ENCODE data around the gene SYNJ1.

Gene SYNJ1

GRCh38 chr21:32713726-32714125 is 14.1 kb downstream of the SYNJ1 start:
- no peak for TF ChIP-seq TAF1 (IDR thresholded peaks at IDR 0.05; ENCODE audit: borderline replicate concordance, insufficient read depth, low read length)
- TF ChIP-seq POLR2AphosphoS5 (IDR thresholded peaks at IDR 0.05; ENCODE audit: low read depth, low read length) = no peak
- no peak for TF ChIP-seq SIN3A (IDR thresholded peaks at IDR 0.05; ENCODE audit: borderline replicate concordance, insufficient read depth, low read length)
- no peak for TF ChIP-seq FOXP2 (optimal IDR thresholded peaks at IDR 0.05; ENCODE audit: borderline replicate concordance, extremely low read depth, extremely low read length, insufficient read depth)

GRCh38 chr21:32712641-32713040 is 15.2 kb downstream of the SYNJ1 start:
- TF ChIP-seq SIN3A (IDR thresholded peaks at IDR 0.05; ENCODE audit: borderline replicate concordance, insufficient read depth, low read length) (no peak), FOXP2 (optimal IDR thresholded peaks at IDR 0.05; ENCODE audit: borderline replicate concordance, extremely low read depth, extremely low read length, insufficient read depth) (no peak), TAF1 (IDR thresholded peaks at IDR 0.05; ENCODE audit: borderline replicate concordance, insufficient read depth, low read length) (no peak), REST (IDR thresholded peaks at IDR 0.05; ENCODE audit: insufficient read depth in 1 of 2, low read depth in 2 of 2, low read length in 2 of 2) (no peak), POLR2AphosphoS5 (IDR thresholded peaks at IDR 0.05; ENCODE audit: low read depth, low read length) (no peak)

- no peak for TF ChIP-seq FOXP2 (optimal IDR thresholded peaks at IDR 0.05; ENCODE audit: borderline replicate concordance, extremely low read depth, extremely low read length, insufficient read depth)
- TF ChIP-seq SIN3A (IDR thresholded peaks at IDR 0.05; ENCODE audit: borderline replicate concordance, insufficient read depth, low read length) = no peak
- TF ChIP-seq TAF1 (IDR thresholded peaks at IDR 0.05; ENCODE audit: borderline replicate concordance, insufficient read depth, low read length) = no peak
- TF ChIP-seq POLR2AphosphoS5 (IDR thresholded peaks at IDR 0.05; ENCODE audit: low read depth, low read length) = no peak
Observed at GRCh38 chr21:32712043-32712442, 15.8 kb downstream of the SYNJ1 start.

- TF ChIP-seq REST (IDR thresholded peaks at IDR 0.05; ENCODE audit: insufficient read depth in 1 of 2, low read depth in 2 of 2, low read length in 2 of 2) (no peak), TAF1 (IDR thresholded peaks at IDR 0.05; ENCODE audit: borderline replicate concordance, insufficient read depth, low read length) (no peak), POLR2AphosphoS5 (IDR thresholded peaks at IDR 0.05; ENCODE audit: low read depth, low read length) (no peak), SIN3A (IDR thresholded peaks at IDR 0.05; ENCODE audit: borderline replicate concordance, insufficient read depth, low read length) (no peak), FOXP2 (optimal IDR thresholded peaks at IDR 0.05; ENCODE audit: borderline replicate concordance, extremely low read depth, extremely low read length, insufficient read depth) (no peak)
Observed at GRCh38 chr21:32710987-32711386, 16.8 kb downstream of the SYNJ1 start.

- TF ChIP-seq REST (IDR thresholded peaks at IDR 0.05; ENCODE audit: insufficient read depth in 1 of 2, low read depth in 2 of 2, low read length in 2 of 2) = no peak
- no peak for TF ChIP-seq TAF1 (IDR thresholded peaks at IDR 0.05; ENCODE audit: borderline replicate concordance, insufficient read depth, low read length)
- TF ChIP-seq POLR2AphosphoS5 (IDR thresholded peaks at IDR 0.05; ENCODE audit: low read depth, low read length) = no peak
- TF ChIP-seq FOXP2 (optimal IDR thresholded peaks at IDR 0.05; ENCODE audit: borderline replicate concordance, extremely low read depth, extremely low read length, insufficient read depth) = no peak
- no peak for TF ChIP-seq SIN3A (IDR thresholded peaks at IDR 0.05; ENCODE audit: borderline replicate concordance, insufficient read depth, low read length)
Observed at GRCh38 chr21:32710069-32710784, 17.6 kb downstream of the SYNJ1 start.

GRCh38 chr21:32708069-32708468 is 19.7 kb downstream of the SYNJ1 start:
- no peak for TF ChIP-seq REST (IDR thresholded peaks at IDR 0.05; ENCODE audit: insufficient read depth in 1 of 2, low read depth in 2 of 2, low read length in 2 of 2)
- no peak for TF ChIP-seq TAF1 (IDR thresholded peaks at IDR 0.05; ENCODE audit: borderline replicate concordance, insufficient read depth, low read length)
- no peak for TF ChIP-seq SIN3A (IDR thresholded peaks at IDR 0.05; ENCODE audit: borderline replicate concordance, insufficient read depth, low read length)
- no peak for TF ChIP-seq FOXP2 (optimal IDR thresholded peaks at IDR 0.05; ENCODE audit: borderline replicate concordance, extremely low read depth, extremely low read length, insufficient read depth)
- TF ChIP-seq POLR2AphosphoS5 (IDR thresholded peaks at IDR 0.05; ENCODE audit: low read depth, low read length) = no peak

All from PFSK-1 (cell line).